Measurements from ENCODE around the gene KLHL25.

The KLHL25 gene

GRCh38 chr15:85710340-85710842, 84.3 kb downstream of the KLHL25 start:
- DNase-seq (ENCODE audit: low read depth) = no peak
